ENCODE data around the gene CACFD1. TPM values are rescaled to one million over a fixed set of nuclear protein-coding genes. Genes with fewer than 3 reads are reported as not detected.

CACFD1 gene
- total and polyA plus RNA-seq, 4 donors, result 11.0 to 53.7 (median 34.6) TPM

DNA sequence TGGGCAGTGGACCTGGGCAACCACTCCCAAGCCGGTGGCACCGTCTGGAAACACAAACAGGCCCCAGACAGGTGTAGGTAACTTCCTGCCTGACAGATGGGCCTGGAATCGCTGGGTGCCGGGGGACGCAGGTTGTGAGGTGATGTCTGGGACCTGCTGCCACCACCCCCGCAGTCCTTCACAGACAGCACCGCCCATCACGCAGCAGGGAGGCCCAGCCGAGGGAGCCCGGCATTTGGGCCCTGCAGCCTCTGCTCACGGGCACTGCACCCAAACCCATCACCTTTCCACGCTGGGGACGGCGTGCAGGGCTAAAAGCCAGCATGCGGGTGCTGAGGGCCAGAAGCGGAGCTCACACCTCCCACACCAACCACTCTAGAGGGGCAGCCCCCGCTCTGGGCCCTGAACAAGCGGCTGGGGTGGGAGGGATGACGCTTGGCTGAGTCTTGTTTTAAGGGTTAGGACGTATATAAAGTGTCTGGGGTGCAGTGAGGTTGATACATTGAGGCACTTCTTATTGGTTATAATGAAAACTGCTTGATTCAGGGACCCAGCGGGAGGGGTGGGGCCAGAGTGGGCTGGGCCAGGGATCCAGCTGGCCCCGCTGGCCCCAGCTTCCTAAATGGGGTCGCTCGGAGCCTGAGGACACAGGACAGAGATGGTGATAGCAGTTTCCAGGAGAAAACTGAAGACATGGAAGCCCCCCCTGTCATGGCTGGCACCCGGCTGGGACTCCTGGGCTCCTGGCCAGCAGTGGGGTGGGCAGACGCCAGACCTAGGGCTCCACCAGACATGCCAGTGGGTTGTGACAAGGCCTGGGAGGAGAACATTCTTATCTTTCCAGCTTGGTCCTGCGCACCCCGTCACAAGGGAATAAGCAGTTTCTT is 53.7 kb downstream of the CACFD1 start:
- Histone ChIP-seq H3K4me3 (ENCODE audit: low read depth, low read length) (no peak overlapping the region), H3K27me3 (ENCODE audit: control insufficient read depth, insufficient read depth, low read length) (no peaks in the 10 kb centered on the region), H3K4me1 (ENCODE audit: control insufficient read depth, insufficient read depth, low read length) (peaks cover 57% of the 10 kb centered on the region), H3K9me3 (ENCODE audit: control insufficient read depth, insufficient read depth, low read length) (no peaks in the 10 kb centered on the region), H3K27ac (ENCODE audit: low read depth, low read length) (no peak overlapping the region), H3K36me3 (ENCODE audit: control insufficient read depth, insufficient read depth, low read length) (no peaks in the 10 kb centered on the region)
- peak in 2 of 6 donors; percentile 56 to 82 for DNase-seq (ENCODE audit: low read depth in 4 of 6, low spot score in 6 of 6)
- WGBS (ENCODE audit: insufficient coverage), result 52% methylated on average over 18 of the region's 28 CpGs

DNA sequence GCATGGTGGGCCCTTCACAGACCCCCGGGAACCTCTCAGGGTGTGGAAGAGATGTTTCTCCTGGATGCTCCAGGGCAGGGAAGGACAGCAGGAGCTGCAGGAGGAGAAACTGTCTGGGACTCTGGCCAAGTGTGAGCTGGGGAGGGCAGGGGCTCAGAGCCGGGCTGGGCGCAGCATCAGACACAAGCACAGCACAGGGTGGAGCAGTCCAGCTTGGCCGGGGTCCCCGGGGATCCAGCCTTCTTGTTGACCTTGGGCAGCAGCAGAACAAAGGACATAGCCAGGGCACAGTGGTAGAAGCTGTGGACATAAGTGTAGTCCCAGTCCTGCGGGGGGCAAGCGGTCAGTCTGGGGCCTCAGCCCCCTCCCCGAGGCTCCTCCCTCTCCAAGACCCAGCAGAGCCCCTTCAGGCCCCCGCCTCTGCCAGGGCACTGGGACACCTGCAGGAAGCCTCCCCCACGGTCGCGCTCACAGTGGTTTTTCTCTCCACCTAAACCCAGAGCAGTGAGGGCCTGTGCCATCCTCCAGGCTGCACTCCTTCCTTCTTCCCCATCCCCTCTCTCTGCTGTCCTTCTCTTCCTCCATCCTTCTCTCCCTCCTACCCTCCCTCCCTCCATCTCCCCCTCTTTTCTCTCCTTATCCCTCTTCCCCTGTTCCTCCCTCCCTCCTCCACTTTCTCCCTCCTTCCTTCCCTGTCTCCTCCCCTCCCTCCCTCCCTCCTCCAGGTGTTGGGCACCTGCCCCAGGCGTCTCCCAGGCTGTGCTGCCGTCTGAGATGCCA is 54.9 kb downstream of the CACFD1 start:
- H3K4me3 ChIP-seq (ENCODE audit: low read depth, low read length), result no peak overlapping the region
- no peaks in the 10 kb centered on the region for H3K9me3 ChIP-seq (ENCODE audit: control insufficient read depth, insufficient read depth, low read length)
- H3K36me3 ChIP-seq (ENCODE audit: control insufficient read depth, insufficient read depth, low read length), result no peaks in the 10 kb centered on the region
- DNase-seq (ENCODE audit: low read depth in 4 of 6, low spot score in 6 of 6), result peak in 2 of 6 donors; percentile 72 to 88
- 40% methylated on average over 14 of the region's 14 CpGs for WGBS (ENCODE audit: insufficient coverage)
- H3K27ac ChIP-seq (ENCODE audit: low read depth, low read length), result no peak overlapping the region
- H3K4me1 ChIP-seq (ENCODE audit: control insufficient read depth, insufficient read depth, low read length), result peaks cover 48% of the 10 kb centered on the region
- H3K27me3 ChIP-seq (ENCODE audit: control insufficient read depth, insufficient read depth, low read length), result no peaks in the 10 kb centered on the region

DNA sequence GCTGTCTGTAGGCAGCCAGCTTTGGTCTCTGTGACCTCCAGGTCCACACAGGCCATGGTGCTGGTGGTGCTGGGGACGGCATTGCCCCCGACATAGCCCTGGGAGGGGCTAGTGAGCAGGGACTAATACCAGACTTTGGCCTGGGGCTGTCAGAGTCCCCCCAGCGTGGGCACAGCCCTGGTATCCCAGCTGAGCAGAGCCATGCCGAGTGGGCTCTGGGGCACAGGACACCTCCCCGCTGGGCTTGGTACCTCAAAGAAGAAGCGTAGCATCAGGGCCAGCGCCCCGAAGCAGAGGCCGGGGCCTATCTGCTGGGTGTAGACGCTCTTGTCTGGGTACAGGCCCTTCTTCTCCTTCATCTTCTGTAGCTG is 55.4 kb downstream of the CACFD1 start:
- H3K4me1 ChIP-seq (ENCODE audit: control insufficient read depth, insufficient read depth, low read length), result peaks cover 42% of the 10 kb centered on the region
- no peak overlapping the region for H3K27ac ChIP-seq (ENCODE audit: low read depth, low read length)
- no peak overlapping the region for H3K4me3 ChIP-seq (ENCODE audit: low read depth, low read length)
- H3K36me3 ChIP-seq (ENCODE audit: control insufficient read depth, insufficient read depth, low read length), result no peaks in the 10 kb centered on the region
- no peaks in the 10 kb centered on the region for H3K9me3 ChIP-seq (ENCODE audit: control insufficient read depth, insufficient read depth, low read length)
- WGBS (ENCODE audit: insufficient coverage), result 91% methylated on average over 10 of the region's 10 CpGs
- no peaks in the 10 kb centered on the region for H3K27me3 ChIP-seq (ENCODE audit: control insufficient read depth, insufficient read depth, low read length)
- no peak for DNase-seq (ENCODE audit: low read depth in 4 of 6, low spot score in 6 of 6)

DNA sequence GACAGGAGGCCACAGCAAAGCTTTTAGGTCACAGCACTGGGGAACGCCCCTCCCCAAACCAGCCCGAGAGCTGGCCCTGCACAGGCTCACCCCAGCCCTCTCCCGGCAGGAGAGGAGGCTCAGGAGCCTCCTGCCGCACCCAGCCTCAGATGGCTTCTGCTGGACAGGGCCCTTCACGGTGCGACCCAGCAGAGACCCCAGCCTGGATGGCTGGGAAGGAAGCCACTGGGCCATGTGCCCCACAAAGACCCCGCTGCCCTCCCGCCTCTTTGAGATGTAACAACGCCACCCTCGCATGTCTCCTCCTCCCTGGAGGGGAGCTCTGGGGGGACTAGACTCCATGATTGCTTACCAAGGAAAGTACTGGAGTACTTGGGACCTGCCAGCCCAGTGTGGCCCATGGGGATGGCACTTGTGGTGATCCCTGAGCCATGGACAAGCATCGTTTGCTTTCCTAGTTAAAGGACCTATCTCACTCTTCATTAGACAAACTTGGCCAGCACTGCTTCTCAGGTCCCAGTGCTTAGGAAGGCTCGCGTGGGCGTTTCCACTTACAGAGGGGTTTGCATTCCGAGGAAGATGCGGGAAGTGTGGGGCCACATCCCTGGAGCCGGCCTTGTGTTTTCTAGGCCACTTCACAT is 56.0 kb downstream of the CACFD1 start:
- H3K36me3 ChIP-seq (ENCODE audit: control insufficient read depth, insufficient read depth, low read length), result no peaks in the 10 kb centered on the region
- H3K4me3 ChIP-seq (ENCODE audit: low read depth, low read length), result no peak overlapping the region
- no peaks in the 10 kb centered on the region for H3K9me3 ChIP-seq (ENCODE audit: control insufficient read depth, insufficient read depth, low read length)
- 83% methylated on average over 17 of the region's 17 CpGs for WGBS (ENCODE audit: insufficient coverage)
- H3K27me3 ChIP-seq (ENCODE audit: control insufficient read depth, insufficient read depth, low read length), result no peaks in the 10 kb centered on the region
- no peak overlapping the region for H3K27ac ChIP-seq (ENCODE audit: low read depth, low read length)
- H3K4me1 ChIP-seq (ENCODE audit: control insufficient read depth, insufficient read depth, low read length), result peaks cover 37% of the 10 kb centered on the region
- DNase-seq (ENCODE audit: low read depth in 4 of 6, low spot score in 6 of 6), result no peak

DNA sequence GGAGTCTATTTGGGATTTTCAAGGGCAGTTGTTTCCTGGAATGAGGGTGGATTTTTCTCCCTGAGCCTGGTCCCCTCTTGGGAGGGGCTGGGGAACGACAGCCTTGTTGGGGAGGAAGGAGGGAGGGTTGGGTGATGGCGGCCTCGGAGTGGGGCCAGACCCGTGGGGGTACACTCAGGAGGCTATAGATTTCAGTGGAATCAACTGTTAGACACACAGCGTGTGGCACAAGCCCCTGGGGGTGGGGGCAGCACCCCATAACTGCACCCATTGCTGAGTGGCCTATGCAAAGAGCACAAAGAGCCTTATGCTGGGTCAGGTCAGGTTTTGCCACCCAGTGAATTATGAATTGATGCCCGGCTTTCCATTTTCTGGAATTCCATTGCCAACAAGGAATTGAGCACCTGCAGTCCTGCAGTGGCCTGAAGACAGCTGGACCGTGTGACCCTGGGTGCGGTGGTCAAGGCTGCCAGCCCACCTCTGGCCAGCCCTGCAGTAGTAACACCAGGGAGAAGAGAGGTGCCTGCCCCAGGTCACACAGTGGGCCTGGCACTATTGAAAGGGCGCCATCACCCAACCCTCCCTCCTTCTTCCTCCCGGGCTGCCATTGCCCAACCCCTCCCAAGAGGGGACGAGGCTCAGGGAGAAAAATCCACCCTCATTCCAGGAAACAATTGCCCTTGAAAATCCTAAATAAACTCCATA is 56.6 kb downstream of the CACFD1 start:
- H3K4me3 ChIP-seq (ENCODE audit: low read depth, low read length), result no peak overlapping the region
- H3K36me3 ChIP-seq (ENCODE audit: control insufficient read depth, insufficient read depth, low read length), result no peaks in the 10 kb centered on the region
- 79% methylated on average over 8 of the region's 11 CpGs for WGBS (ENCODE audit: insufficient coverage)
- no peak overlapping the region for H3K27ac ChIP-seq (ENCODE audit: low read depth, low read length)
- peaks cover 30% of the 10 kb centered on the region for H3K4me1 ChIP-seq (ENCODE audit: control insufficient read depth, insufficient read depth, low read length)
- no peaks in the 10 kb centered on the region for H3K9me3 ChIP-seq (ENCODE audit: control insufficient read depth, insufficient read depth, low read length)
- DNase-seq (ENCODE audit: low read depth in 4 of 6, low spot score in 6 of 6), result no peak
- H3K27me3 ChIP-seq (ENCODE audit: control insufficient read depth, insufficient read depth, low read length), result no peaks in the 10 kb centered on the region

DNA sequence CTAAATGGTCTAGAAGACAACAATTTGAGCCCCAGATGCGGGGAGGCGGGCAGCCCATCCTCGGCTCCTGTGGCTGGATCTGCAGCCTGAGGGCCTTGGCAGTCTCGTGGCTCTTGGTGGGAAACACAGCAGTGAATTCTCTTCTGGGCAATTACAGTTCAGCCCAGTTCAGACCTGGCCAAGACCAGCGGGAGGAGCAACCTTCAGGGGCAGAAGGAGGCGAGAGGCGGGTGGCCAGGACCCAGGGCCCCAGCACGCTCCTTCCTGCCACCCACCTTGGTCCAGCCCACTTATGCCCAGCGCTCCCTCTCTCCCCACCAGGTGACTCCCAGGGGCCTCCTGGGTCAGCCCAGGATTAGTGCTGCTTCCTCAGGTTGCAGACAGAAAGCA is 57.2 kb downstream of the CACFD1 start:
- H3K36me3 ChIP-seq (ENCODE audit: control insufficient read depth, insufficient read depth, low read length), result no peaks in the 10 kb centered on the region
- no peak overlapping the region for H3K27ac ChIP-seq (ENCODE audit: low read depth, low read length)
- H3K4me1 ChIP-seq (ENCODE audit: control insufficient read depth, insufficient read depth, low read length), result peaks cover 30% of the 10 kb centered on the region
- no peak overlapping the region for H3K4me3 ChIP-seq (ENCODE audit: low read depth, low read length)
- 90% methylated on average over 9 of the region's 9 CpGs for WGBS (ENCODE audit: insufficient coverage)
- H3K9me3 ChIP-seq (ENCODE audit: control insufficient read depth, insufficient read depth, low read length), result no peaks in the 10 kb centered on the region
- DNase-seq (ENCODE audit: low read depth in 4 of 6, low spot score in 6 of 6), result no peak
- H3K27me3 ChIP-seq (ENCODE audit: control insufficient read depth, insufficient read depth, low read length), result no peaks in the 10 kb centered on the region

DNA sequence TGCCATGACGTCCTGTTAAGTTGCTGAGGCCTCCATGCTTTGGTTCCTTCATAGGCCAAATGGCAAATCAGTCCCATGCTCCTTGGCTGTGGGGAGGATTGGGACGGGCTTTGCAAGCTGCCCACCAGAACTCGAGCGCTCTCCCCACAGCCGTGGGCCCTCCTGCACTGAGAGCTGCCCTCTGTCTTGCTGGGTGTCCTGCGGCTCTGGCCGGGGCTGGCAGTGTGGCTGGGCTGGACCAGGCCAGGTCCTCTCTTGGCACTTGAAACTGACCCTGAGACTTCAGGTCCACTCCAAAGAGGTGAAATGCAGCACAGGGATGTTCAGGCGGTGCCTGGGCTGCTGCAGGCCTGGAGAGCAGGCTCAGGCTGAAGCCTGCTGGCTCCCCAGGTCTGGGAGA is 57.9 kb downstream of the CACFD1 start:
- H3K27me3 ChIP-seq (ENCODE audit: control insufficient read depth, insufficient read depth, low read length), result no peaks in the 10 kb centered on the region
- no peak for DNase-seq (ENCODE audit: low read depth in 4 of 6, low spot score in 6 of 6)
- no peaks in the 10 kb centered on the region for H3K9me3 ChIP-seq (ENCODE audit: control insufficient read depth, insufficient read depth, low read length)
- H3K4me1 ChIP-seq (ENCODE audit: control insufficient read depth, insufficient read depth, low read length), result peaks cover 28% of the 10 kb centered on the region
- H3K36me3 ChIP-seq (ENCODE audit: control insufficient read depth, insufficient read depth, low read length), result no peaks in the 10 kb centered on the region
- WGBS (ENCODE audit: insufficient coverage), result 82% methylated on average over 8 of the region's 8 CpGs
- H3K4me3 ChIP-seq (ENCODE audit: low read depth, low read length), result no peak overlapping the region
- no peak overlapping the region for H3K27ac ChIP-seq (ENCODE audit: low read depth, low read length)

DNA sequence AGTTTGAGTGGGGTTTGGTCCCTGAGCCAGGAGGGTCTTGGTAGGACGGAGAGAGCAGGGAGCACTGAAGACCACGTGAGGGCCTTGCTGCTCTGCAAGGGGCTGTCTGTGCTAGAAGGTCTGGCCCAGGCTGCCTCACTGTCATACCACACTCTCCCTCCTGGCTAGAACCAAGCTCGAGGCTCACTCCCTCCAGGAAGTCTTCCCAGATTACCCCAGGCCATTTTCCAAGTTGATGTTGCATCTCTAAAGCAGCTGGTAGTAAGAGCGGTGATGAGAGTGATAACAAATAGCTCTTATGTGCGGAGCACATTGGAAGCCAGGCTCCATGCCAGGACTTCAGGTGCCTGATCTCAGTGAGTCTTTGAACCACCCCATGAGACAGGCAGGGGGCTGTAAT is 58.4 kb downstream of the CACFD1 start:
- peaks cover 23% of the 10 kb centered on the region for H3K4me1 ChIP-seq (ENCODE audit: control insufficient read depth, insufficient read depth, low read length)

DNA sequence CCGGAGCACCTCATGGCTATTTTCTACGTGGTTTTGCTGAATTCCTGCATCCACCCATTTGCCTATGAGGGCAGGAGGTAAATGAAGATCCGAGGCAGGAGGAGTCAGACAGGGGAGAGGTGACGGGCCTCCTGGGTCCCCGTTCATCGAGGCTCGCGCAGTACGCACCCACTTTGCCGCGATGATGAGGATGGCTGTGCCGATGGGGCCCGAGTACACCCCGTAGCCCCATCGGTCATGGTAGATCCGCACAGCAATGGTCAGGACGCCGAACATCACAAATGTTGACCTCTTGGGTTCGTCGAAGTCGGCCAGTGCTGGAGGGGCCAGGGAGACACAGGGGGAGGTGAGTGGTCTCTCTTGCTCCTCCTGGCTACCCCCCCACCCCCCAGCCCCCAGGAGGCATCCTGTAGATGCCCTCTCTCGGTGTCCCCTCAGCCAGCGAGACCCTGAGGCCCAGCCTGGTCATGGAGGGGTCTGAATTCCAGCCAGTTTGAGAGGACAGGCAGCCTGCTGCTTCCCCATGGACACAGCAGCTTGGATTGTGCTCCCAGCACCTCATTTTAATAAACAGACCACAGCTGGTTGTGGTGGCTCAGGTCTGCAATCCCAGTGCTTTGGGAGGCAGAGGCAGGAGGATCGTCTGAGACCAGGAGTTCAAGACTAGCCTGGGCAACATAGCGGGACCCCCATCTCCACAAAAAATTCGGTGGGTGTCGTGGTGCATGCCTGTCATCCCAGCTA is 59.1 kb downstream of the CACFD1 start:
- no peak for DNase-seq (ENCODE audit: low read depth in 4 of 6, low spot score in 6 of 6)
- no peak overlapping the region for H3K4me3 ChIP-seq (ENCODE audit: low read depth, low read length)
- peaks cover 16% of the 10 kb centered on the region for H3K4me1 ChIP-seq (ENCODE audit: control insufficient read depth, insufficient read depth, low read length)
- 92% methylated on average over 20 of the region's 27 CpGs for WGBS (ENCODE audit: insufficient coverage)
- no peaks in the 10 kb centered on the region for H3K9me3 ChIP-seq (ENCODE audit: control insufficient read depth, insufficient read depth, low read length)
- no peak overlapping the region for H3K27ac ChIP-seq (ENCODE audit: low read depth, low read length)
- H3K27me3 ChIP-seq (ENCODE audit: control insufficient read depth, insufficient read depth, low read length), result no peaks in the 10 kb centered on the region
- no peaks in the 10 kb centered on the region for H3K36me3 ChIP-seq (ENCODE audit: control insufficient read depth, insufficient read depth, low read length)

More for the DNA sequence above, 58.4 kb downstream of the CACFD1 start:
- Histone ChIP-seq H3K27me3 (ENCODE audit: control insufficient read depth, insufficient read depth, low read length) (no peaks in the 10 kb centered on the region), H3K27ac (ENCODE audit: low read depth, low read length) (no peak overlapping the region), H3K4me3 (ENCODE audit: low read depth, low read length) (no peak overlapping the region), H3K9me3 (ENCODE audit: control insufficient read depth, insufficient read depth, low read length) (no peaks in the 10 kb centered on the region), H3K36me3 (ENCODE audit: control insufficient read depth, insufficient read depth, low read length) (no peaks in the 10 kb centered on the region)
- 89% methylated on average over 3 of the region's 5 CpGs for WGBS (ENCODE audit: insufficient coverage)
- DNase-seq (ENCODE audit: low read depth in 4 of 6, low spot score in 6 of 6), result no peak
